ENCODE results near the gene SENP2.
"Not testable (repeated sequence)": the region's sequence is repeated elsewhere in the genome, so short reads cannot be mapped to it uniquely, and the experiment has no call there.

SENP2 gene

GRCh38 chr3:185585859-185586685 is at the start of gene SENP2:
TSS of gene SENP2 (plus strand) at chr3:185586295. CDS start at chr3:185586414, 119 bp downstream.
- peak; percentile 97 for DNase-seq

DNA sequence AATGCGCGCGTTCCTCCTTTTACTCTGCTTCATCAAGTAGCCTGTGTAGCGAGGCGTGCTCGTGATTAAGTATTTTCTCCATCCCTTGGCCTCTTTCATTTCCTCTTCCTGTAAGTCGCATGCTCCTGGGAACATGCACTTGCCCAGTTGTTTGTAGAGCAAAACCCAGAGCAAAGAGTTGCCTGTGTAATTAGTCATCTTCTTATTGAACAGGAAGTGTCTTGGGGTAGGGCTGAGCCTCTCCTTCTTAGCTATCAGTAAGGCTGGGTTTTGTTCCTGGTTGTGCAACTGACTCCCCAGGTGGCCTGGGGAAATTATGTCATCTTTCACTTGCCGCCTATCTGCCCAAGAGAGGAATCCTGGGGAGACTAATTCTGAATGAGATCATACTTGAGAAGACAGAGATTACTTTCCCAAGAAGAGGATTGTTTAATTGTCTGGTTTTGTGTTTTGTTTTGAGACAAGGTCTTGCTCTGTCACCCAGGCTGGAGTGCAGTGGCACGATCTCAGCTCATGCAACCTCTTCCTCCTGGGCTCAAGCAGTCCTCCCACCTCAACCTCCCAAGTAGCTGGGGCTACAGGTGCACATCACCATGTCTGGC is 48.6 kb upstream of the SENP2 start:
- no peak for DNase-seq

GRCh38 chr3:185539934-185540333 is 46.2 kb upstream of the SENP2 start:
- DNase-seq: no peak

- DNase-seq: no peak
Observed at GRCh38 chr3:185540695-185541094, 45.4 kb upstream of the SENP2 start.

DNA sequence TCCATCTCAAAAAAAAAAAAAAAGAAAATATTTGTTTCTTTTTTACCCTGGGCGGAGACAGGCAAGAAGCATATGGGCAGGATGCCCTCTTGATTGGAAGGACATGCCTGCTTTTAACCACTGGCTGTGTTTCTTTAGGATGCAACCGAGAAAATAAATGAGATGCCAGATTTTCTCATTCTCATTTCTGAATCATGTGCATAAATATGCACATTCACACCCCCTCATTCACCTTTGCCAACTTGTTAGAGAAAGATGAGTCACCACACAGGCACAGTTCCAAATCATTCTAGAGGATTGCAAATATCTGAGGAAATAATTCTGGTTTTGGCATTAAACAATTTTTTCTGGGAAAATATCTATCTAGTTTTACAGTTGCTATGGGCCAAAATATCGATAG is 37.0 kb upstream of the SENP2 start:
- DNase-seq: no peak

GRCh38 chr3:185549651-185550111 is 36.4 kb upstream of the SENP2 start:
- no peak for DNase-seq

GRCh38 chr3:185552358-185552877 is 33.7 kb upstream of the SENP2 start, which contains the start of gene LIPH:
TSS of gene LIPH (minus strand) at chr3:185552588. CDS start at chr3:185552471, 117 bp downstream.
- DNase-seq: no peak

- DNase-seq: no peak
Observed at GRCh38 chr3:185555101-185555501, 31.0 kb upstream of the SENP2 start.

- no peak for DNase-seq
Observed at GRCh38 chr3:185555860-185556347, 30.2 kb upstream of the SENP2 start.

DNA sequence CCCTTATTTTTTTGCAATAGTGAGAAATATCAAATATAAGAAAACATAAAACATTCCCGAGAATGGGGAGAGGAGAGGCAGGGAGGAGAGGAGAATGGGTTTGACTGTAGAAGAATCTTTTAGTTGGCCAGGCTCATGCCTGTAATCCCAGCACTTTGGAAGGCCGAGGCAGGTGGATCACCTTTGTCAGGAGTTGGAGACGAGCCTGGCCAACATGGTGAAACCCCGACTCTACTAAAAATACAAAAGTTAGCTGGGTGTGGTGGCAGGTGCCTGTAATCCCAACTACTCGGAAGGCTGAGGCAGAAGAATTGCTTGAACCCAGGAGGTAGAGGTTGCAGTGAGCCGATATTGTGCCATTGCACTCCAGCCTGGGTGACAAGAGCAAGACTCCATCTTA is 29.5 kb upstream of the SENP2 start:
- not testable (repeated sequence) for DNase-seq

DNA sequence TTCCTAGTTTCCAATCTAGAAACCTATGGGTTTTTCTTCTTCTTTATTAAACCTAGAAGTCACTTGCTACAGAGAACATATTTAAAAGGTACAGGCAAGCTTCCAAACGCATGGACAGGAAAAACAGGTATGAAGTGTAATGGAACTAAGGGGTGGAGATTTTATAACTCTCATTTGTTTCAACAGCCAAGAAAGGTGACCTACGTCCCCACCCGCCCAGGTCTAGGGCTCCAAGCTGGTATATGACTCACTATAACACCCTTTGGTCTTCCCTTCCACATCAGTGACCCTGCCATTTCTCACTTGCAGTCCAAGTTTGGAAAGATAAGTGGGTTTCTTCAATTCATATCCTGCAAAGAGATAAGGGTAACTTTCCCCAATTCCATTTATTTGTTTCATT is 27.7 kb upstream of the SENP2 start:
- no peak for DNase-seq

- no peak for DNase-seq
Observed at GRCh38 chr3:185559706-185560090, 26.4 kb upstream of the SENP2 start.

DNA sequence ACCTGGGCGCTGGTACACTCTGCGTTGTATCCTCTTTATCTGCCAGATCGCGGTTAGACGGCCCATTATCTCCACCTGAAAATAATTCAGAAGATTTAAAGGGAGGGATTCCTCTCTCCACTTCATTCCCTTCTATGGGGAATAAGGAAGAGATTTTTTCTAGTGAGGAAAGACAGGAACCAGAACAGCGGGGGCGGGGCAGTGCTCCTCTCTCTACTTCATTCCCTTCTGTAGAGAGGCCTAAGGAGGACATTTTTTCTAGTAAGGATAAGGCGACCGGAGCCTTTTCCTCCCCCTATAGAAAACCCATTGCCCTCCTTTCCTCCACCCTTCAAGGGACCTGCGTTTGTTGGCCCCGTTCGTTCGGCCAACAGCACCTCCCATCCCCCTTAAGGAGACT is 25.4 kb upstream of the SENP2 start:
- DNase-seq: no peak

DNA sequence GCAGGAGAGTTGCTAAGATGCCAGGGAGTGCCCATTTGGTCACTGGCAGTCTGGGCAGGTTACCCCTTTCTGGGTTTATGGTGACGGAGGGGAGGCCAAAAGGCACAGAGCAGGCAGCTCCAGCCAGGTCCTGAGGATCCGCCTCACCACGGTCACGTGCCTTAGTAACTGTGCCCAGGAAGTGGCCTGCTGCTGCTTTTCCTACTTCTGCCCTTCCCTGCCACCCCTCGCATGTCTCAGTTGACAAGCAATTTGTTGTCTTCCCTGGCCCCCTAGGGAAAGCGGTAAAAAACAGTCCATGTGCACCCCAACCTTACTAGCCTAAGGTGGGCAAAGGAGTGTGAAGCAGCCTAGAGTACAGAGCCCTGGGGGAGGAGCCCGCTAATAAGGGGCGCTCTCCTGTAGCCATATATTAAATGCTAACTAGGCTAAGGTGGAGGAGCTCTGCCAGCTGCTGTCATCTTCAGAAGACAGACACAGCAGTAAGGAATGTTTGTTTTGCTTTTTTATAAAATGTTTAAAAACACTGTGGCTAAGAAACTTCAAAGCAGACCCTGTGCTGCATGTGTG is 24.6 kb upstream of the SENP2 start:
- no peak for DNase-seq

DNA sequence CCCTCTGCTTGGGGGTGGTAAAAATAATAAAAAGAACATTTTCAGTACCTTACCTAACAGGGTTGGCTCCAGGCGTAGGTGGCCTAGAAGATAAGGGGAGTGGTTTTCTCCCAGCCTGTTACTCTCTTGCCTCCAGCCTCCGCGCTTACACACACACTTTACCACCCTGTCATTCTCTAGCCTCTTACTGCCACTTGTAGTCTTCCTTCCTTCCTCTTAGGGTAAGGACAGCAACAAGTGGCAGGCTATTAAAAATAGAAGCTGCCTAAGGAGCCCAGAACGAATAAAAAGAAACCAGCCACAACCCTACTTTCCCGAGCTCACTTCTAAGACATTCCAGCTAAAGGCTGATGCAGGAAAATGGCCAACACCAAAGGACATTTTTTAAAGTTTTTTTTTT is 24.1 kb upstream of the SENP2 start:
- DNase-seq: peak; percentile 13

- DNase-seq: no peak
Observed at GRCh38 chr3:185572183-185572582, 13.9 kb upstream of the SENP2 start.

GRCh38 chr3:185575108-185575869 is 10.8 kb upstream of the SENP2 start:
- peak; percentile 65 for DNase-seq

- no peak for DNase-seq
Observed at GRCh38 chr3:185582236-185582635, 3.9 kb upstream of the SENP2 start.

DNA sequence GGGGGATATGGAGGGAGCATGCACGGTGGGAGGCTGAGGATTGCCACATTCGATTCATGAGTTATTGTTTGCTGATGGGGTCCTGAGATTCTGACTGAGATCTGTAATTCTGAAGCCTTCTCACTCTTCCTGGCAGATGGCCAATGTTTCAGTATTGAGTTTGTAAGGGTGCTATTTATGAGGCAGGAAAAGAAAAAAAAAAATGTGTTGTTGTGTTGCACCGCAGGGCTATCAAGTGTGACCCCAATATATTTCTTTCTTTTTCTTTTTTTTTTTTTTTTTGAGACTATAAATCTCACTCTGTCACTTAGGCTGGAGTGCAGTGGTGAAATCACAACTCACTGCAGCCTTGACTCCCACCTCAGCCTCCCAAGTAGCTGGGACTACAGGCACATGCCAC is 3.2 kb upstream of the SENP2 start:
- DNase-seq: no peak

- no peak for DNase-seq
Observed at GRCh38 chr3:185583925-185584324, 2.2 kb upstream of the SENP2 start.

- DNase-seq: no peak
Observed at GRCh38 chr3:185584686-185585085, 1.4 kb upstream of the SENP2 start.

DNA sequence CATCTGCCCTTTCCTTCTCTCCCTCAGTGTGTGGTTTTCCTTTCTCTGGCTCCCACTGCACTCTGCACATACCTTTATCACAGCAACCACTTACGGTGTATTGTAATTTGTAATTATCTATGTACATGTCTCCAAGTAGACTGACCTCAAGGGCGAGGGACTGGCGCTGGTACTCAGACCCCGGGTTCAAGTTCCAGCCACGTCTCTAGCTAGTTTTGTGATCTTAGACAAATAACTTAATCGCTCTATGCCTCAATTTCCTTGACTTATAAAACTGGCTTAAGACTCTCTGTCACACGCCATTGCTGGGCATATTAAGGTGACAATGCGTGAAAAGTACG is 607 bp upstream of the SENP2 start:
- DNase-seq: no peak

DNA sequence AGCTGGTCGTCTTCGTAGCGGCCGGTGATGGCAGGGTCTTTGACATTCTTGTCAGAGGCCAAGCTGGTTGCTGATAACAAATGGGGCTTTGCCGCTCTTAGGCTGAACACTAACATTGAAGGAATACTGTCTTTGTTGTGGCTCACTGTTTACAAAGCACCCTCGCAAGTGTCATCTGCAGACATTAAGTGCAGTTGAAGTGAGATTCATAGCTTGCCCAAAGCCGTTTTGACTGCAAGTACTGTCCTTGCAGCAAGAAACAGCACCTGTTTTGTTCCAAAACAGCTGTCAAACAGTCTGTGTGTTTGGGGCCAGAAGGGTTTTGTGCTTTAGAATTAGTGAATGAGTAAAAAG is 568 bp downstream of the SENP2 start:
- peak; percentile 47 for DNase-seq
